C4-2B (cell line): ENCODE results near the gene ZNF467.

Experiments
- ZFX ChIP-seq: fragments of 450-650 bp; IDR thresholded peaks from 2 replicates; pipeline ENCODE4 v1.6.1; 2017
- TF ChIP-seq, protein P1 (sequence below): fragments of 450-650 bp; conservative IDR thresholded peaks from 2 replicates; pipeline ENCODE4 v1.5.1; 2017; ENCODE audit warnings: mild to moderate bottlenecking

DNA sequence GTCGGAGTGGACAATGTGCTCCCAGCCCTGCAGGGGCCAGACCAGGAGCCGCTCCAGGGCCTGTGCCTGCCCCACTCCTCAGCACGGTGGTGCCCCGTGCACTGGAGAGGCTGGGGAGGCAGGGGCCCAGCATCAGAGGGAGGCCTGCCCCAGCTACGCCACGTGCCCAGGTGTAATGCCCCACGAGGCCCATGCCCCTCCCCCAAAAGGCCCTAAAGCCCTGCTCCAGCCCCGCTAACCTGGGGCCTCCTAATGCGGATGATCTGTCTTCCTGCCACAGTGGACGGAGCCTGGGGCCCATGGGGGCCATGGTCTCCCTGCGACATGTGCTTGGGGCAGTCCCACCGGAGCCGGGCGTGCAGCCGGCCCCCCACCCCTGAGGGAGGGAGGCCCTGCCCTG, 41.1 kb upstream of the ZNF467 start:
- TF ChIP-seq ZFX = no peak
- TF ChIP-seq, protein P1, sequence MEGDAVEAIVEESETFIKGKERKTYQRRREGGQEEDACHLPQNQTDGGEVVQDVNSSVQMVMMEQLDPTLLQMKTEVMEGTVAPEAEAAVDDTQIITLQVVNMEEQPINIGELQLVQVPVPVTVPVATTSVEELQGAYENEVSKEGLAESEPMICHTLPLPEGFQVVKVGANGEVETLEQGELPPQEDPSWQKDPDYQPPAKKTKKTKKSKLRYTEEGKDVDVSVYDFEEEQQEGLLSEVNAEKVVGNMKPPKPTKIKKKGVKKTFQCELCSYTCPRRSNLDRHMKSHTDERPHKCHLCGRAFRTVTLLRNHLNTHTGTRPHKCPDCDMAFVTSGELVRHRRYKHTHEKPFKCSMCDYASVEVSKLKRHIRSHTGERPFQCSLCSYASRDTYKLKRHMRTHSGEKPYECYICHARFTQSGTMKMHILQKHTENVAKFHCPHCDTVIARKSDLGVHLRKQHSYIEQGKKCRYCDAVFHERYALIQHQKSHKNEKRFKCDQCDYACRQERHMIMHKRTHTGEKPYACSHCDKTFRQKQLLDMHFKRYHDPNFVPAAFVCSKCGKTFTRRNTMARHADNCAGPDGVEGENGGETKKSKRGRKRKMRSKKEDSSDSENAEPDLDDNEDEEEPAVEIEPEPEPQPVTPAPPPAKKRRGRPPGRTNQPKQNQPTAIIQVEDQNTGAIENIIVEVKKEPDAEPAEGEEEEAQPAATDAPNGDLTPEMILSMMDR = no peak
